Thyroid gland (tissue), 4 donors: Measurements from ENCODE around the gene NLRC5. TPM values are rescaled to one million over a fixed set of nuclear protein-coding genes. Genes with fewer than 3 reads are reported as not detected.

ENCODE experiments used
- DNase-seq, 2 donors: peaks; one replicate each; pipeline ENCODE4 v3.0.0-alpha.2; 2019
- H3K27ac ChIP-seq, 3 donors: fragments of 200-600 bp; sonication (generic); 1 replicate in 2 of 3; 2 replicates in 1 of 3; pipeline ENCODE4 v1.5.1; 2016 to 2019; ENCODE audit warnings: mild to moderate bottlenecking in 1 of 3, moderate library complexity in 1 of 3
- H3K27me3 ChIP-seq: fragments of 200-600 bp; sonication (generic); one replicate; pipeline ENCODE4 v1.5.1; 2019
- H3K36me3 ChIP-seq, 2 donors: fragments of 200-600 bp; sonication (generic); one replicate each; pipeline ENCODE4 v1.5.1; 2016 to 2019
- H3K4me1 ChIP-seq, 2 donors: fragments of 200-600 bp; sonication (generic); one replicate each; pipeline ENCODE4 v1.5.1; 2017 to 2019
- H3K4me3 ChIP-seq, 3 donors: fragments of 200-600 bp; sonication (generic); replicated peaks in 1 of 3; 1 replicate in 2 of 3; 2 replicates in 1 of 3; pipeline ENCODE4 v1.5.1; 2016; ENCODE audit warnings: mild to moderate bottlenecking in 1 of 3
- H3K9me3 ChIP-seq: fragments of 200-600 bp; sonication (generic); one replicate; pipeline ENCODE4 v1.5.1; 2017
- POLR2A ChIP-seq, 2 donors: fragments of 450-650 bp; IDR thresholded peaks; one replicate each; pipeline ENCODE4 v1.6.1; 2017; ENCODE audit warnings: antibody characterized with exemption in 2 of 2, mild to moderate bottlenecking in 2 of 2, moderate library complexity in 1 of 2
- WGBS, 2 donors: methylation state at CpG; one replicate each; pipeline ENCODE4 v1.1.5; 2017; 5-methylcytosine and 5-hydroxymethylcytosine counted together
- intact Hi-C: fragments of 100-400 bp; cut with DNase I; formaldehyde crosslinking; loops from one replicate; pipeline ENCODE4 v1.15.1; 2023
- total RNA-seq, 4 donors: library from RNA; depleted of rRNA; stranded (reverse); fragments of >200 nt; gene quantifications; one replicate each; pipeline ENCODE4 v1.2.3, GENCODE V29; 2016
- TF ChIP-seq, protein P1 (sequence below), 6 experiments: fragments of 200-600 bp in 3 of 6; fragments of 450-650 bp in 3 of 6; sonication (generic) in 3 of 6; IDR thresholded peaks; one replicate each; pipeline ENCODE4 v1.5.1; 2016 to 2019; ENCODE audit warnings: antibody characterized with exemption in 6 of 6, mild to moderate bottlenecking in 2 of 6, inconsistent platforms in 1 of 6, moderate library complexity in 1 of 6

NLRC5 gene
- total RNA-seq, 4 donors from 2014 or later = 14.1 to 33.5 (median 20.5) TPM

- 100% methylated on average over 2 of the region's 2 CpGs for WGBS, 2 donors
- intact Hi-C loops = no loop called here
These were observed 129.2 kb downstream of the NLRC5 start for GRCh38 chr16:57118461-57119084.

DNA sequence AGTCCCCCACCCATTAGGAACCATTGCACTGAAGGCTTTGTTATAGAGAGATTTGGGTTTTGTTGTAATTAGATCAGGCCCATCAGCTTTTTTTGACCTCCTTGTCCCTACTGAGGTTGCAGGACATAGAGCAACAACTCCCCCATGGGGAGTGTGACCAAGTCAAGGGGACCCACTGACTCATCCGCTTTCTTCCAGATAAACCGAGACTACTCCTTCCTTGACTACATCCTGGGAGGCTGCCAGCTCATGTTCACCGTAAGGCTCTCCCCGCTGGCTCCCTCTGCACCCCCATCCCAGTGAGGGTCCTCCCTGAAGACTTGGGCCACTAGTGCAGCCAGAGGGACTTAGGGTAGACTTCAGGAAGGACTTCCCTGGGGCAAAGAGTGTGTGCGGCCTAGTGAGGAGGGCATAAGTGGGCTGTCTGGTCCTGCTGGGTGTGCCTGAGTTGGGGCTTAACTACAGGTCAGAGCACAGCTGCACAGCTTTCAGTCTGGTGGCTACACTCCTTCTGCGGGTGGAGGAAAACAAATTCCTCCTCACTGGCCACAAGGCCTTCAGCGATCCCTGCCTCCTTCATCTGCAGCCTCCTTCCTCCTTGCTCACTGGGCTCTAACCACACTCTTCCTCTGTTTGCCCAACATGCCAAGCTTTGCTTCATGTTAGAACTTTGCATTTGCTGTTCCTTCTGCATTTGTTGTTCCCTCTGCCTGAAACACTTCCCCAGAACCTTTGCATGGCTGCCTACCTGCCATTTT, 134.0 kb downstream of the NLRC5 start:
- H3K9me3 ChIP-seq = no peaks in the 10 kb centered on the region
- peaks cover 5 to 9% of the 10 kb centered on the region in 2 donors for H3K4me1 ChIP-seq
- no peak for TF ChIP-seq POLR2A (IDR thresholded peaks at IDR 0.05)
- TF ChIP-seq, protein P1, sequence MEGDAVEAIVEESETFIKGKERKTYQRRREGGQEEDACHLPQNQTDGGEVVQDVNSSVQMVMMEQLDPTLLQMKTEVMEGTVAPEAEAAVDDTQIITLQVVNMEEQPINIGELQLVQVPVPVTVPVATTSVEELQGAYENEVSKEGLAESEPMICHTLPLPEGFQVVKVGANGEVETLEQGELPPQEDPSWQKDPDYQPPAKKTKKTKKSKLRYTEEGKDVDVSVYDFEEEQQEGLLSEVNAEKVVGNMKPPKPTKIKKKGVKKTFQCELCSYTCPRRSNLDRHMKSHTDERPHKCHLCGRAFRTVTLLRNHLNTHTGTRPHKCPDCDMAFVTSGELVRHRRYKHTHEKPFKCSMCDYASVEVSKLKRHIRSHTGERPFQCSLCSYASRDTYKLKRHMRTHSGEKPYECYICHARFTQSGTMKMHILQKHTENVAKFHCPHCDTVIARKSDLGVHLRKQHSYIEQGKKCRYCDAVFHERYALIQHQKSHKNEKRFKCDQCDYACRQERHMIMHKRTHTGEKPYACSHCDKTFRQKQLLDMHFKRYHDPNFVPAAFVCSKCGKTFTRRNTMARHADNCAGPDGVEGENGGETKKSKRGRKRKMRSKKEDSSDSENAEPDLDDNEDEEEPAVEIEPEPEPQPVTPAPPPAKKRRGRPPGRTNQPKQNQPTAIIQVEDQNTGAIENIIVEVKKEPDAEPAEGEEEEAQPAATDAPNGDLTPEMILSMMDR (IDR thresholded peaks at IDR 0.05) = no peak
- intact Hi-C loops = no loop called here
- no peak overlapping the region for H3K27ac ChIP-seq
- 91 to 92% methylated on average over 7 of the region's 7 CpGs for WGBS, 2 donors
- no peak overlapping the region for H3K4me3 ChIP-seq
- H3K27me3 ChIP-seq = no peaks in the 10 kb centered on the region
- no peak for DNase-seq
- peaks cover 0 to 15% of the 10 kb centered on the region in 2 donors for H3K36me3 ChIP-seq

More at GRCh38 chr16:57118461-57119084, 129.2 kb downstream of the NLRC5 start:
- H3K9me3 ChIP-seq = no peaks in the 10 kb centered on the region
- no peaks in the 10 kb centered on the region for H3K27me3 ChIP-seq
- TF ChIP-seq, protein P1 (IDR thresholded peaks at IDR 0.05) = no peak
- no peak for TF ChIP-seq POLR2A (IDR thresholded peaks at IDR 0.05)
- H3K27ac ChIP-seq = no peak overlapping the region
- no peak overlapping the region for H3K4me3 ChIP-seq
- peaks cover 0 to 21% of the 10 kb centered on the region in 2 donors for H3K36me3 ChIP-seq
- DNase-seq = no peak
- H3K4me1 ChIP-seq = peaks cover 4 to 5% of the 10 kb centered on the region in 2 donors

DNA sequence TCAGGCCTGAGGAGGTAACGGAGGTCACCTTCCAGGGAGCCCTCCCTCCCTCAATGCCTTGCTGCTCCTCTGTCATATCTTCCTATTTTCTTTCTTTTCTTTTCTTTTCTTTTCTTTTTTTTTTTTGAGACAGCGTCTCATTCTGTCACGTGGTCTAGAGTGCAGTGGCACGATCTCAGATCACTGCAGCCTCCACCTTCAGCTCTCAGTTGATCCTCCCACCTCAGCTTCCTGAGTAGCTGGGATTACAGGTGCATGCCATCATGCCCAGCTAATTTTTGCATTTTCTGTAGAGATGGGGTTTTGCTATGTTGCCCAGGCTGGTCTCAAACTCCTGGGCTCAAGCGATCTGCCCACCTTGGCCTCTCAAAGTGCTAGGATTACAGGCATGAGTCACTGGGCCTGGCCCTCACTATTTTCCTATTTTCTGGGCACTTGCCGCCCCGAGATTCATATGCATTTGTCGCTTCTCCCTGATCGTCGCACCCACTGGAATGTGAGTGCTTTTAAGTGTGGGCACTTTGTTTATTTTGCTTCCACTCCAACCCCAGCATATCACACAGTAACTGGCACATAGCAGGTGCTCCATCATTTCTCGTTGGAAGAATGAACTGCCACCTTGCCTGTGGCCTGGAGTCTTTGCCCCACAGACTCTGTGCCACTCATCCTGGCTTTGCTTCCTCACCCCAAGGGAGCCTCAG, 134.8 kb downstream of the NLRC5 start:
- peaks cover 0 to 13% of the 10 kb centered on the region in 2 donors for H3K36me3 ChIP-seq
- H3K27ac ChIP-seq = no peak overlapping the region
- no peak overlapping the region for H3K4me3 ChIP-seq
- no peaks in the 10 kb centered on the region for H3K27me3 ChIP-seq
- peaks cover 5 to 9% of the 10 kb centered on the region in 2 donors for H3K4me1 ChIP-seq
- DNase-seq = peak; percentile 54
- no peak for TF ChIP-seq POLR2A (IDR thresholded peaks at IDR 0.05)
- TF ChIP-seq, protein P1 (IDR thresholded peaks at IDR 0.05) = no peak
- WGBS, 2 donors = 52 to 60% methylated on average over 11 of the region's 11 CpGs
- no peaks in the 10 kb centered on the region for H3K9me3 ChIP-seq
- intact Hi-C loops = no loop called here

GRCh38 chr16:57125376-57125775, 136.0 kb downstream of the NLRC5 start:
- Histone ChIP-seq H3K4me3 (no peak overlapping the region), H3K27me3 (no peaks in the 10 kb centered on the region), H3K27ac (no peak overlapping the region), H3K9me3 (no peaks in the 10 kb centered on the region), H3K4me1 (peaks cover 5 to 9% of the 10 kb centered on the region in 2 donors), H3K36me3 (peaks cover 0 to 9% of the 10 kb centered on the region in 2 donors)
- TF ChIP-seq, protein P1 (IDR thresholded peaks at IDR 0.05) = no peak
- no peak for TF ChIP-seq POLR2A (IDR thresholded peaks at IDR 0.05)
- no peak for DNase-seq
- intact Hi-C loops = no loop called here
- WGBS, 2 donors = 97 to 98% methylated on average over 4 of the region's 4 CpGs
